Daoy (cell line): ENCODE measurements around the gene FAM210B. TPM values are rescaled to one million over a fixed set of nuclear protein-coding genes. Genes with fewer than 3 reads are reported as not detected.
"Not testable (repeated sequence)": the region's sequence is repeated elsewhere in the genome, so short reads cannot be mapped to it uniquely, and the experiment has no call there.

ENCODE experiments used
- DNase-seq: peaks from one replicate; pipeline ENCODE4 v3.0.0-alpha.2; 2015; ENCODE audit warnings: low read depth
- total RNA-seq: library from RNA; depleted of rRNA; stranded (reverse); fragments of >200 nt; shearing (Covaris generic); gene quantifications from 2 replicates; pipeline ENCODE4 v1.2.3, GENCODE V29; 2014

Gene FAM210B
- total RNA-seq, 1 experiment from 2014 or later: 5.7 TPM

DNA sequence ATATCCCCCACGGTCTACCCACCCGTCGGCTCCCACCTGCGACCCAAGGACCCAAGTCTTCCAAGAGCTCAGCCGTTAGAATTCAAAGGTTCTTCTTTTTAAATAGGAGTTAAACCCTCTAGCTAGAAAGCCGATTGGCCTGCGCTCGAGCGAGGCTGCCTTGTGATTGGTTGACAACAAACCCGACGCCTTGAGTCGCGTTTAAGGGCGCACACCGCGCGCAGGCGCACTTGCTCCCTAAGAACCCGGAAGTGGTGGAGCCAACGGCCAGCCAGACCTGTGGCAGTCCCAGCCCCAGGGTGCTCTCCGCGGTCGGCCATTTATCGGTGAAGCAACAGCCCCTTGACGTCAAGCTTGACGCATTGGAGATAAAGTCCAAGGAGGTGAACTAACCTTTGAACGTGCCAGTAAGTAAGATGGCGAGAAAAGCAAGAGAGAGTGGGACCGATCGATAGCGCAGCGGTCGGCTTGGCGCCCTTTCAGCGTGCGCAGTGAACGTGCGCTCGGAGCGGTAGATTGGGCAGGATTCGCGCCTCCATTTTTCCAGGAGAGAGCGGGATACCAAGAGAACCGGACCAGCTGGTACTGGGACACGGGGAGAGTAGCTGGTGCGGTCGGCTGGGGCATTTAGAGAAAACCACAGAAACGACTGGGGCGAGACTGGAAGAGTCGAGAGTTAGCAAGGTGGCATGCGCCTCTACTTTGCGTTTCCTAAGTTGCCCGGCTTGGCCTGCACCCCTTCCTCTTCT is 33.5 kb downstream of the FAM210B start, which contains the start of the genes AURKA and CSTF1:
Gene AURKA, minus strand, starts transcription at position 84 of the 749 bp plus-strand sequence. CDS start 4,018 bp downstream, outside the sequence.
Gene CSTF1, plus strand, starts transcription at position 514 of the 749 bp plus-strand sequence. CDS start 2,908 bp downstream, outside the sequence.
- peak; percentile 99 for DNase-seq

- no peak for DNase-seq
These were observed 34.2 kb downstream of the FAM210B start for GRCh38 chr20:56392881-56393482.

GRCh38 chr20:56393653-56394052 is 34.9 kb downstream of the FAM210B start:
- DNase-seq: no peak

GRCh38 chr20:56395166-56395565 is 36.4 kb downstream of the FAM210B start:
- no peak for DNase-seq

DNA sequence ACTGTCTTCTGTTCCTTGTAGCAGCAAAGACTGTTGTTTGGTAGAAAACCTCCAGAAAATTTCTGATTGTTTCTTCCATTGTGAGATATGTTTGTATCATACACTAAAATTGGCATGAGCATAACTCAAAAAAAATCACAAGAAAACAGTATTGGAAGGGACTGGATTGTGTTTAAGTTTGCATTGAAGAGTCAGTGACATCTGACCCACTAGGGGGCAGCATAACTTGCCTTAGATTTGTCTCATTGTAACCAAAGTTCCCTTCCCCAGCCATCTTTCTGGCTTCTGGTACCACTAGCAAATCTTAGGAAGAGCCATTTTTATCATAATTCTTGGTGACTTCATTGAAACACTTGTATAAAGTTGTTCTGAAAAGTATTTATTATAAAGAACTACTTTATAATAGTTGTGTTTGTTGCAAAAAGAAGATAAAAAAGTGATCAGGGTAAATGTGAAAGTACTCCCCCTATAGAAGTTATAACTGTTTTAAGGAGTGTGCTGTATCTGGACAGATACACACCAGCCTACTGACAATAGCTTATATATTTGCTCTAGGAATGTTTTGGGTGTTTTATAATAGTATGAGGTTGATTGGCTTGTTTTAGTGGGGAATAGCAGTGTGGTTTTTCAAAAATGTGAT is 41.3 kb downstream of the FAM210B start:
- peak; percentile 46 for DNase-seq

GRCh38 chr20:56403465-56403864 is 44.7 kb downstream of the FAM210B start:
- no peak for DNase-seq

DNA sequence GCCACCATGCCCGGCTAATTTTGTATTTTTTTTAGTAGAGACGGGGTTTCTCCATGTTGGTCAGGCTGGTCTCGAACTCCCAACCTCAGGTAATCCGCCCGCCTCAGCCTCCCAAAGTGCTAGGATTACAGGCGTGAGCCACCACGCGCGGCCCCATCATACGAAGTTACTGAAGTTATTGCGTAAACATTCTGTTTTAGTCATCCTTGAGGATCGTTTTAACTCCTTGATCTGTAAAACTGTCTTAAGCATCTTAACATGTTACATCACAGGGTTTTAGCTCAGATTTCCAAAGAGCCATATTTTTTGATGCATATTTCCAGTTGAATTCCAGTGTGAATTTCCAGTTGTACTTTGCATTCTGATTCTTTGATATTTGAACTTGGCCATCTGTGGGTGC is 46.6 kb downstream of the FAM210B start:
- DNase-seq: not testable (repeated sequence)

DNA sequence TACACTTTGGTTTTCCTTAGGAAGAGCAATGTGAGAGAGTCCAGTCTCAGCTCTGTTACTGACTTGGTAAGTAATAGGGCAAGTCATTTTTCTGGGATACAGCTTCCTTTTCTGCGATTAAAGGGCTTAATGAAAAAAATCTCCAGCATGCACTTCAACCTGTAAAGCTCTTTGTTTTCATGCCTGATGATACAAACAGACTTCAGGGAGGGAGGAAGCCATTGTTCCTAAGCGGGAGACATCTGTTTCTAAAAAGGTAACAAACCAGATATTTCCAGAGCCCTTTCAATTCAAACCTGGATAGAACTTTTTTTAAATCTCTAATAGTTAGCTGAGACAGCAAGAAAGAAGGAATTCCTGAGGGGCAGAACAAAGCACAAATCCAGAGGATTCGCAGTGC is 48.1 kb downstream of the FAM210B start:
- DNase-seq: no peak

DNA sequence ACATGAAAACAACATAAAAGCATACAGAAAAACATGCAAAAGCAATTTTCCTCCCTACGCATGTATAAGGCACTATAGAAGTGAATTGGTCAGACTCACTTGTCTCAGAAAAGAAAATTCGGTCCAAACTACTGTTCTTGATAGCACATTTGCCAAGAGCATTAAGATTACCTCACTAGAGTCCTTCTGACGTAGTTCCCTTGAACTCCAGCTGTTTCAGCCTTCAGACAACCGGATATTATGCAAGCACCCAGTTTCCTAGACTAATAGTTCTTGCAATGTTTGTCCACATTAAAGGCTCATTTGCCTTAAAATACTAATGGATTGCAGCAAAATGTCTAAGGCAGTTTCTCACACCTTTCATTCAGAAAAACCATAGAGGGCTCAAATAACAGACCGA is 50.7 kb downstream of the FAM210B start:
- DNase-seq: no peak

DNA sequence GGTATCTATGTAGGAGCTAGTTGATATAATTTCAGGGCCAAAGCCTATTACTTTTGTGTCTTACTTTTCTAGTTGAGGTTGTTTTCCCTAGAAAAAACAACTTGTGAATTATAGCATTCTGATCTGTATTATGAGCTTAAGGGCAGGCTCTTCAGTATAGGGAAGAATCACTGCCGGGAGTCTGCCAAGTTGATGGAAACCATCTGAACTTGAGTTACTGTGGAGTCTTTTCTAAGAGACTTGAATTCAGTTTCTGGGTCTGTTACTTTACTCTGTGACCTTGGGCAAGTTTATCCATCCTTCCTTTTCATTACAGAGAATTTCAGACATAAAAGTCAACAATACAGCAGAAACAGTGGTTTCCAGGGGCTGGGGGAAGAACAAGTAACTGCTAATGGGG is 51.2 kb downstream of the FAM210B start:
- no peak for DNase-seq

- not testable (repeated sequence) for DNase-seq
These were observed 52.5 kb downstream of the FAM210B start for GRCh38 chr20:56411287-56411686.

- peak; percentile 50 for DNase-seq
These were observed 53.1 kb downstream of the FAM210B start, which contains the start of gene CASS4 for GRCh38 chr20:56411759-56412472. CASS4 (plus strand) TSS chr20:56412260; CDS start chr20:56412459, 199 bp downstream.

- no peak for DNase-seq
These were observed 53.7 kb downstream of the FAM210B start for GRCh38 chr20:56412473-56412790.

DNA sequence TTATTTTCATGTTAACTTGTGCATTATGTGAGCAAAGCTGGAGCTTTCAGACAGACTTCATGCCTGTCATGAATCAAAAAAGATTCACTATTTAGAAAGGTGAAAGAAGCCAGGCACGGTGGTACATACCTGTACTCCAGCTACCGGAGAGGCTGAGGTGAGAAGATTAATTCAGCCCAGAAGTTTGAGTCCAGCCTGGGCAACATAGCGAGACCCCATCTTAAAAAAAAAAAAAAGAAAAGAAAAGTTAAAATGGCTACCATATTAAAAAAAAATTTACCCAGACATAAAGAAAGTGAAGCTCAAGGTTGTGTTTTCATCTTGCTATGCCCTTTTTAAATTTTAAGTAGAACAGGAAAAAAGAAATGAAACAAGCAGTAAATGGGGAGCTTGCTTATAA is 54.2 kb downstream of the FAM210B start:
- DNase-seq: no peak

DNA sequence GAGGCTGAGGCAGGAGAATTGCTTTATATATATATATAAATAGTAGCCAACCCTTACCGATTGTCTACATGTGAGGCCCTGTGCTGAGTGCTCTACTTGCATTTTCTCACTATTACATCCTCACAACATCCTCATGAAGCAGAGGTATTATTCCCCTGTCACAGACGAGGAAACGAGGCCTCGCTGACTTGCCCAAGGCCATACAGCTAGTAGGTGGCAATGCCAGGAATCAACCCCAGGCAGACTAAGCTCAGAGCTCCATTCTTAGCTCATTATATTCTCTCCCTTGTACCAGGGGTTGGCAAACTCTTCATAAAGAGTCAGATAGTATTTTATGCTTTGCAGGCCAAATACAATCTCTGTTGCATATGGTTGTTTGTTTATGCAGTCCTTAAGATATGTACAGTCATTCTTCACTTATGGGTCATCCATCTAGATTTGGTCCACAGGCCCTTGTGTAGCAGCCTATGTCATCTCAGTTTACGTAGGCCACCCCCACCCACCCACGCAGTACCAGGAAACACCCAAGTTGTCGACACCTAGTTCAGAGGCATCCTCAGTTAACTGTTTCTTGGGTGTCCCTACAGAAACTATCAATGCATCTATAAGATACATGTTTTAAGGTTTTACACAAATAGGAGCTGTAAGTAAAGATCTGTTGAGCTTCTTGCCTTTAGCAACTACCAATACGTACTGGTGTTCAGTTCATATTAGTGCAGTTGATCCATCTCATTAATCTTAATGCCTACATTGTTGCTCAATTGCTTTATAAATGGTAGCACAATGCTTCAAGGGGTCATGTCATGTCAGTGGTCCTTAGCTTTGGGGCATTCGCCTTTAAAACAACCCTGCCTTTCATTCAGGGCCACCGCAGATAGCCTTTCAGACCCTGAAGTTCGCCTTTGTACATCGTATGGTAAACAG is 56.3 kb downstream of the FAM210B start:
- no peak for DNase-seq

DNA sequence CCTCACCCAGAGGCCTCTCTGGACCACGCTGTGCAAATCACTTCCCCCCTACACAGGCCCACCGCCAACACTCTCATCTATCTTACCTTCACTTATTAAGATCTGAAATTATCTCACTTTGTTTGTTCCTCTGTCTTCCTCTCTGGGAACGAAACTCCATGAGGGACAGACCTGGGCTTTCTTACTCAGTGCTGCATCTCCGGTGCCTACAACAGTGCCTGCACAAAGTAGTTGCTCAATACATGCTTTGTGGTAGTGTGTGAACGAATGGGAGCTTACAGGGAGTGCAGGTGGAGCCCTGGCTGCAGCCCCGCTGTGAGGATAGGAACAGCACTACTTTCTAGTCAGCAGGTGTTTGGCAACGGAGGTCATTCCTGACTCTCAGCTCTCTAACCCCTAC is 58.6 kb downstream of the FAM210B start:
- no peak for DNase-seq

DNA sequence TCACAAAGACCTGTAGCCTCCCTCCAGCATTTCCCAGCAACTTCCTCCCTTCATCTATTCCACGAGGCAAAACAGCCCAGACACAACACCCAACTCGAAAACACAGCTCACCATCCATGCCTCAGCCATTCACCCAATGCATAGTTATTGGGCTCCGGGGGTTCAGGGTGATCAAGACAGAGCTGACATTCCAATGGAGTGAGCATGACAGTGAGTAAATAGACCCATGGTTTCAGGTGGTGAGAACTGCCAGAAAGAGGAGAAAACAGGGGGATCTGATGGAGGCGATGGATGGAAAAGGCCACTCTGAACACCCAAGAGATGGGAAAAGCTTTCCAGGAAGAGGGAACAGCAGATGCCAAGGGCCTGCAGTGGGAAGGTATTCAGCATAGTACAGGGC is 59.1 kb downstream of the FAM210B start:
- peak; percentile 42 for DNase-seq
